ENCODE data around the gene SPHK2. TPM values are rescaled to one million over a fixed set of nuclear protein-coding genes. Genes with fewer than 3 reads are reported as not detected.
"Not testable (repeated sequence)": the region's sequence is repeated elsewhere in the genome, so short reads cannot be mapped to it uniquely, and the experiment has no call there.

Gene SPHK2
- total RNA-seq, 4 donors from 2014 or later: 28.0 to 34.7 (median 30.1) TPM

DNA sequence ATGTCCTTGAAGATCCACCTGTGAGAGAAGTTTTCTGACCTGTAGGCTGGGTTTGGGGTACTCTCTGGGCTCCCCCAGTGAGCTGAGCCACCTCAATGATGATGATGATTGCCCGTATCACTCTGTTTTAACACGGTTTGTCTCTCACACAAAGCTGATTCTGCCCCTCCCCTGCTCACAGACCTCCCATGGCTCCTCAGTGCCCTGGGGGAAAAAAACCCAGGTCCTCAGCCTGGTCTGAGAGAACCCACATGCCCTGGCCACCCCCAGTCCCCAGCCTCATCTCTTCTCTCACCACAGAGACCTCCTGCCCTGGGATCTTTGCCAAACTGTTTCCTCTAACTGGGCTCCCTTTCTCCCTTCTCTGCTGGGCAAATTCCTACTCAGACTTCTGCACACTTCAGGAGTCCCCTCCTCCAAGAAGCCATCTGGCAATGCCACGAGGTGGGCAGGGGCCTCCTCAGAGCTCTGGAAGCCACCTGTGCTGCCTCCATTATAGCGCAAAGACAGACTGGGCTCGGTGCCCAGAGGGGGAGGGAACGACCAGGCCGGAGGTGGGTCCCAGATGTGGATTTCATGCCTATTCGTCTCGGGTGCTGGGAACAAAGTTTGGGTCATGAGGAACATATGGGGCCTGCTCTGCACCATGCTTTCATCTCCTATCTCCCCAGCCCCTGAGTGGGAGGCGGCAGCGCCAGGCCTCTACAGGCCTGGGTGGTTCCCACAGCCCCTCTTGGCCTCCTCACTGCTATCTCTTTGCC, 35.2 kb downstream of the SPHK2 start:
- no peaks in the 10 kb centered on the region for H3K36me3 ChIP-seq
- DNase-seq (ENCODE audit: low spot score in 2 of 2): no peak
- H3K4me3 ChIP-seq: no peak overlapping the region
- no peaks in the 10 kb centered on the region for H3K4me1 ChIP-seq
- TF ChIP-seq EP300 (IDR thresholded peaks at IDR 0.05) (no peak), CTCF (IDR thresholded peaks at IDR 0.05) (no peak), POLR2A (IDR thresholded peaks at IDR 0.05) (no peak)
- H3K27ac ChIP-seq: no peak overlapping the region
- no peaks in the 10 kb centered on the region for H3K9me3 ChIP-seq
- no peaks in the 10 kb centered on the region for H3K27me3 ChIP-seq
- WGBS, 2 donors: 40 to 46% methylated on average over 9 to 10 of the region's 11 CpGs

GRCh38 chr19:48656840-48657474, 37.7 kb downstream of the SPHK2 start:
- no peaks in the 10 kb centered on the region for H3K27me3 ChIP-seq
- H3K36me3 ChIP-seq: no peaks in the 10 kb centered on the region
- peak; percentile 22 to 42 for DNase-seq (ENCODE audit: low spot score in 2 of 2)
- H3K4me1 ChIP-seq: peaks cover 0 to 16% (median 2%) of the 10 kb centered on the region in 4 donors
- TF ChIP-seq CTCF (IDR thresholded peaks at IDR 0.05): no peak
- TF ChIP-seq EP300 (IDR thresholded peaks at IDR 0.05): no peak
- no peak for TF ChIP-seq POLR2A (IDR thresholded peaks at IDR 0.05)
- 33 to 40% methylated on average over 16 of the region's 16 CpGs for WGBS, 2 donors
- H3K4me3 ChIP-seq: no peak overlapping the region
- peak overlapping the region in 2 of 4 donors; percentile 9 to 66 for H3K27ac ChIP-seq
- H3K9me3 ChIP-seq: no peaks in the 10 kb centered on the region

GRCh38 chr19:48657828-48658227, 38.5 kb downstream of the SPHK2 start:
- H3K27me3 ChIP-seq; H3K9me3 ChIP-seq; H3K4me3 ChIP-seq; H3K36me3 ChIP-seq; DNase-seq (ENCODE audit: low spot score in 2 of 2): not testable (repeated sequence)
- H3K27ac ChIP-seq: peak overlapping the region in 1 of 4 donors; percentile 4
- 84 to 85% methylated on average over 5 of the region's 5 CpGs for WGBS, 2 donors
- H3K4me1 ChIP-seq: peaks cover 0 to 16% (median 2%) of the 10 kb centered on the region in 4 donors

GRCh38 chr19:48658483-48658882, 39.2 kb downstream of the SPHK2 start:
- DNase-seq (ENCODE audit: low spot score in 2 of 2): no peak
- no peaks in the 10 kb centered on the region for H3K9me3 ChIP-seq
- H3K4me1 ChIP-seq: peaks cover 0 to 16% (median 2%) of the 10 kb centered on the region in 4 donors
- no peak for TF ChIP-seq POLR2A (IDR thresholded peaks at IDR 0.05)
- no peak for TF ChIP-seq EP300 (IDR thresholded peaks at IDR 0.05)
- no peak for TF ChIP-seq CTCF (IDR thresholded peaks at IDR 0.05)
- 90 to 91% methylated on average over 6 of the region's 6 CpGs for WGBS, 2 donors
- no peaks in the 10 kb centered on the region for H3K36me3 ChIP-seq
- no peak overlapping the region for H3K4me3 ChIP-seq
- H3K27ac ChIP-seq: no peak overlapping the region
- H3K27me3 ChIP-seq: no peaks in the 10 kb centered on the region

- peaks cover 0 to 16% (median 2%) of the 10 kb centered on the region in 4 donors for H3K4me1 ChIP-seq
- no peaks in the 10 kb centered on the region for H3K27me3 ChIP-seq
- H3K27ac ChIP-seq: no peak overlapping the region
- no peak for DNase-seq (ENCODE audit: low spot score in 2 of 2)
- H3K4me3 ChIP-seq: no peak overlapping the region
- TF ChIP-seq EP300 (IDR thresholded peaks at IDR 0.05) (no peak), CTCF (IDR thresholded peaks at IDR 0.05) (no peak), POLR2A (IDR thresholded peaks at IDR 0.05) (no peak)
- H3K36me3 ChIP-seq: no peaks in the 10 kb centered on the region
- no peaks in the 10 kb centered on the region for H3K9me3 ChIP-seq
- WGBS, 2 donors: 76 to 80% methylated on average over 5 of the region's 5 CpGs
Measured at GRCh38 chr19:48659768-48660167, 40.5 kb downstream of the SPHK2 start.
